Neutrophil (primary cell): ENCODE measurements around the gene TEKT3.

ENCODE experiments used
- H3K27ac ChIP-seq: fragments of 200-600 bp; sonication (generic); 2 replicates; pipeline ENCODE4 v1.5.1; 2016; ENCODE audit warnings: mild to moderate bottlenecking, moderate library complexity
- H3K27me3 ChIP-seq: fragments of 200-600 bp; sonication (generic); 2 replicates; pipeline ENCODE4 v1.6.0; 2016; ENCODE audit warnings: mild to moderate bottlenecking
- H3K36me3 ChIP-seq: fragments of 200-600 bp; sonication (generic); 2 replicates; pipeline ENCODE4 v1.5.1; 2017
- H3K4me1 ChIP-seq, 2 experiments: fragments of 200-600 bp in 1 of 2; sonication (generic) in 1 of 2; 1 replicate in 1 of 2; 2 replicates in 1 of 2; pipeline versions ENCODE4 v1.5.1 to v1.6.1; 2013 to 2016; ENCODE audit warnings: low read depth in 1 of 2, low read length in 1 of 2, mild to moderate bottlenecking in 1 of 2, moderate library complexity in 1 of 2; ENCODE audit not compliant: control insufficient read depth in 1 of 2, insufficient read depth in 1 of 2
- H3K4me3 ChIP-seq, 2 experiments: fragments of 200-600 bp in 1 of 2; sonication (generic) in 1 of 2; 1 replicate in 1 of 2; 2 replicates in 1 of 2; pipeline ENCODE4 v1.5.1; 2013 to 2016; ENCODE audit warnings: low read depth in 1 of 2, low read length in 1 of 2, mild to moderate bottlenecking in 1 of 2, moderate library complexity in 1 of 2
- H3K9me3 ChIP-seq: fragments of 200-600 bp; sonication (generic); 2 replicates; pipeline ENCODE4 v1.5.1; 2016
- TF ChIP-seq, protein P1 (sequence below): fragments of 200-600 bp; sonication (generic); IDR thresholded peaks from 2 replicates; pipeline ENCODE4 v1.5.1; 2016; ENCODE audit warnings: antibody characterized with exemption

TEKT3 gene

DNA sequence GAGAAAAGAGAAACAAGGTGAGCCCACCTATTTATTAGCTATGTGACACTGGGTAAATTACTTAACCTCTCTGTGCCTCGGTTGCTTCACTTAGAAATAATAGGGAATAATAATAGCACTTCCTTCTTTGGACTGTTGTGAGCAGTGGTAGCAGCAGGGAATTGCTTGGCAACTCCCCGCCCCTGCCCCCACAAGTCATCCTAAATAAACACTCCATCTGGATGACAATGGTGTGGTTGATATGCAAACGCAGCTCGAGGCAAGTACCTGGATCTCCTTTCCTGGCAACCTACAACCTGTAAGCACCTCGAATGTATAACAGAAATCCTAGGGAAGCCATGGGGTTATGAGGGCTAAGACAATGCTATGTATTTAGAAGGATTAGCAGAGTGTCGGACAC, 9.1 kb downstream of the TEKT3 start:
- no peak overlapping the region for H3K4me3 ChIP-seq
- no peaks in the 10 kb centered on the region for H3K36me3 ChIP-seq
- no peak overlapping the region for H3K27ac ChIP-seq
- TF ChIP-seq, protein P1, sequence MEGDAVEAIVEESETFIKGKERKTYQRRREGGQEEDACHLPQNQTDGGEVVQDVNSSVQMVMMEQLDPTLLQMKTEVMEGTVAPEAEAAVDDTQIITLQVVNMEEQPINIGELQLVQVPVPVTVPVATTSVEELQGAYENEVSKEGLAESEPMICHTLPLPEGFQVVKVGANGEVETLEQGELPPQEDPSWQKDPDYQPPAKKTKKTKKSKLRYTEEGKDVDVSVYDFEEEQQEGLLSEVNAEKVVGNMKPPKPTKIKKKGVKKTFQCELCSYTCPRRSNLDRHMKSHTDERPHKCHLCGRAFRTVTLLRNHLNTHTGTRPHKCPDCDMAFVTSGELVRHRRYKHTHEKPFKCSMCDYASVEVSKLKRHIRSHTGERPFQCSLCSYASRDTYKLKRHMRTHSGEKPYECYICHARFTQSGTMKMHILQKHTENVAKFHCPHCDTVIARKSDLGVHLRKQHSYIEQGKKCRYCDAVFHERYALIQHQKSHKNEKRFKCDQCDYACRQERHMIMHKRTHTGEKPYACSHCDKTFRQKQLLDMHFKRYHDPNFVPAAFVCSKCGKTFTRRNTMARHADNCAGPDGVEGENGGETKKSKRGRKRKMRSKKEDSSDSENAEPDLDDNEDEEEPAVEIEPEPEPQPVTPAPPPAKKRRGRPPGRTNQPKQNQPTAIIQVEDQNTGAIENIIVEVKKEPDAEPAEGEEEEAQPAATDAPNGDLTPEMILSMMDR: no peak
- H3K9me3 ChIP-seq: no peaks in the 10 kb centered on the region
- H3K27me3 ChIP-seq: peaks cover 15% of the 10 kb centered on the region
- H3K4me1 ChIP-seq: no peaks in the 10 kb centered on the region

DNA sequence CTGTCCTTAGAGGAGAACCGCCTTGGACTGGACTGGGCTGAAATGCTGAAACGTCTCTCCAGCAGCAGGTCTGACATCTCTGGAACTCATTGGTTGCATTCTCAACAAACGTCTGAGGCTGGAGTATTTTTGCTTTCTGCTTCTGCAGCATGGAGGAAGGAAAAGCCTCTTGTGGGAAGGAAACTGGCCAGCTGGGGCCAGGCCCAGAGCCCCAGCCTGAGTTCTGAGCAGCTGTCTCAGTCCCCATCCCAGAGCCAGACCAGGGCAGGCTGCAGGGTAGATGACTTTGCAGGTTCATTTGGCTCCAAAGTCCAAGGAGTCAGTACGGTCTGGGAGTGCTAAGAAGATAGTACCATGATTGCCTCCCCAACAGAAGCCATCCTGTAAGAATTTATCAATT, 18.3 kb downstream of the TEKT3 start:
- H3K4me1 ChIP-seq: no peaks in the 10 kb centered on the region
- TF ChIP-seq, protein P1: no peak
- no peaks in the 10 kb centered on the region for H3K36me3 ChIP-seq
- H3K9me3 ChIP-seq: no peaks in the 10 kb centered on the region
- H3K4me3 ChIP-seq: no peak overlapping the region
- H3K27me3 ChIP-seq: peaks cover 39% of the 10 kb centered on the region
- H3K27ac ChIP-seq: no peak overlapping the region

DNA sequence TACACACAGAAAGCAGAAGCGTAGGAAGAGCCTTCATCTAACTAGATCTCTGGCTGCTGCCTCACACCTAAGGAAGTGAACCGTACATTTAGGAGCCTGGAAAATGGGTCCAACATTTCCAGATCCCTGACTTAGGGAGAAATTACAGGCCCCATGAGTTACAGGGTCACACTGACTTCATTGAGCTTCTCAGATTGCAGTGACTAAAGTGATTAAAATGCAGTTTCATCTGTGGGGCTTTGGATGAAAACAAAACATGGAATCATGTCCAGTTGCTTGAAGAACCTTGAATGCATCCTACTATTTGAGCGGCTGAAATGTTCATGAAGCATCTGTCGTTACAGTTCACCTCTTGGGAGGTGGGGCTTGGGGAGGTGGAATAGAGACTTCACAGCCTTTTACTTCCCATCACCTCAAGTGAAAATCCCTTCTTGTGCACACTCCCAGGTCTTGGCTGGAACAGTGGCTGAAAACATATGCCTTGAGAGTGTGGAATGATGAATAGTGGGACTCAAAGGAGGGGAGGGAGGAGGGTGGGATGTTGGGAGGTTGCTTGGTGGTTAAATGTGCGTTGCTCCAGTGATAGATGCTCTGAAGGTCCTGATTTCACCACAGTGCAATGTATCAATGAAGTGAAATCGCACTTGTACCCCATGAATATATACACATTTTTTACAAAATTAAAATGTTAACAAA, 19.7 kb downstream of the TEKT3 start:
- Histone ChIP-seq H3K27ac (no peak overlapping the region), H3K9me3 (no peaks in the 10 kb centered on the region), H3K4me3 (no peak overlapping the region), H3K27me3 (peaks cover 39% of the 10 kb centered on the region), H3K4me1 (no peaks in the 10 kb centered on the region), H3K36me3 (no peaks in the 10 kb centered on the region)
- TF ChIP-seq, protein P1: no peak

DNA sequence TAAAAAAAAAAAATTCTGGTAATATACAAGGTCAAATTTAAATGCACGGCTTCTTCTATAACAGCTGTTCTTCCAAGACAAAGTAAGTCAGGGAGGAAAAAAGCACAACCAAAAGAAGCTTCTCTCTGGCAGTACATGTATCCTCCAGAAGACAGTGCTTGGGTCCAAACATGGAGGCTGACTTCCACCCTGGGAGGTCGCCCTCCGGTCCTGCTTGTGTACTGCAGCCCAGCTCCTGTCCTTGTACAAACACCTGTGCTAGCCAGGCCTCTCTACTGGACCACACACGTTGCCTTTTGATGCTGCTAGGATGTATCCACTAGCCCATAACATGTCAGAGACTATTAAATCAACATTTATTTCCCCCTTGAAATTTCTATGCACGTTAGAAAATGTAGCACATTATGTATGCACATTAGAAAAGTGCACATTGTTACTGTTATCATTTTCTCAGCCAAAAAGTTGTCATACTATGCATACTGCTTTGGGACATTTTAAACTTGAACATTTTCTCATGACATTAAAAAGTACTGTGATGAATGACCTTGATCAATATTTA, 21.9 kb downstream of the TEKT3 start:
- no peak overlapping the region for H3K4me3 ChIP-seq
- TF ChIP-seq, protein P1: no peak
- H3K9me3 ChIP-seq: no peaks in the 10 kb centered on the region
- H3K27ac ChIP-seq: no peak overlapping the region
- H3K4me1 ChIP-seq: no peaks in the 10 kb centered on the region
- H3K27me3 ChIP-seq: peaks cover 27% of the 10 kb centered on the region
- H3K36me3 ChIP-seq: no peaks in the 10 kb centered on the region

DNA sequence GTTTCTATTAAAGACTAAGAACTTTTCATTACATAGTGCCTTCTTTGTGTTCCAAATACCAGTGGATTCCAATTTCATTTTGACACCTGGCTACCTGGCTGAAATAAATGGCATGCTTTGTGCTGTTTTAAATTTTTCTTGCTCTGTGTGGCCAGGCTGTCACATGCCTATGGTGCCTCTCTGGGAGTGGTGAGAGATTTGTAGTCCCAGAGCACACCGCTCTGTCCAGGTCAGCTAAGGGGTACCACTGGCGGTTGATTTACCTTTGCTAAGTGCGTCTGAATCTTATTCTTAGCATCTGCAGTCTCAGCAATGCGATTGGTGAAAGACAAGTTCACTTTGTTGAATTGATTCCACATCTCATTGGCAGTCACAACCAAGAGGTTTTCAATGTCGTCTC, 29.4 kb downstream of the TEKT3 start:
- no peak overlapping the region for H3K4me3 ChIP-seq
- H3K4me1 ChIP-seq: no peaks in the 10 kb centered on the region
- no peaks in the 10 kb centered on the region for H3K9me3 ChIP-seq
- peaks cover 14% of the 10 kb centered on the region for H3K27me3 ChIP-seq
- H3K27ac ChIP-seq: no peak overlapping the region
- TF ChIP-seq, protein P1: no peak
- no peaks in the 10 kb centered on the region for H3K36me3 ChIP-seq
